ENCODE measurements around the gene HPS4. TPM values are rescaled to one million over a fixed set of nuclear protein-coding genes. Genes with fewer than 3 reads are reported as not detected.

The HPS4 gene
- total RNA-seq, 2 donors from 2014 or later: 41.7 to 57.6 TPM

DNA sequence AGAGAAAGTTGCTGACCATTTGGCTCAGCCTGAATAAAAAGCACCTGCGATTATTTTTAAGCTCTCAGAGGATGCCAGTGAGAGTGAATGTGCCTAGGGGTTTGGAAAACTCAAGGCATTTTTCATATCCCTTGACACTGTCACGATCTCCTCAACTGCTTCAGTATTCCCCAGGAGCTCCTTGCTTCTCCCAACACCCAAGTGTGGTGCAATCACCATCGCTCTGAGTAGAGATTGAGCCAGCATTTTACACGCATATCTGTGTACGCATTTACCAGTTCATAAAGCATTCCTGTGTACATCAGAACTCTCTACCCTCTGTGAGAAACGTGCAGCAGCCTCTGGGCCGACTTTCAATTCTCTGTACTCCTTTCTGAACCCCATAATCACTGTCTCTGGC is 1.4 kb upstream of the HPS4 start:
- H3K4me1 Mint-ChIP-seq: peaks cover 29% of the 10 kb centered on the region

DNA sequence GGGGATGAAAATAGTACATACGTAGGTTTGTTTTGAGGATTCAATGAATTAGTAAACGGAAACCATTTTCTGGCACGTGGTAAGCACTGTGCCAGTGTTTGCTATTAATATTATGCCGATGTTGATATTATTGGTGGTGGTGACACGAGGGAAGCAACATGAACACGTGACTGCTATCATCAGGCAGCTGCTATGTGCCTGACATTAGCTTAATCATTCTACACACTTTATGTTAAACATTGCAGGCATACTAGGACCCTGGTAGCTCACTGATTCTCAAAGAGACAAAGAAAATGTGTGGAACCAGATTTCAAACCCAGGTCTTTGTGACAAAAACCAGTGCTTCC is 750 bp upstream of the HPS4 start:
- no peak for DNase-seq
- H3K9me3 ChIP-seq (ENCODE audit: control insufficient read depth, low read length): no peaks in the 10 kb centered on the region
- peaks cover 3% of the 10 kb centered on the region for H3K4me1 ChIP-seq (ENCODE audit: control insufficient read depth, insufficient read depth, low read length)
- peaks cover 21% of the 10 kb centered on the region for H3K36me3 ChIP-seq (ENCODE audit: control insufficient read depth, insufficient read depth, low read length)
- H3K27me3 ChIP-seq (ENCODE audit: control insufficient read depth, insufficient read depth, low read length, poor library complexity, severe bottlenecking): no peaks in the 10 kb centered on the region
- Mint-ChIP-seq H3K4me3 (peak overlapping the region; percentile 88), H3K36me3 (ENCODE audit: low read depth) (peaks cover 31% of the 10 kb centered on the region), H3K27ac (peak overlapping the region; percentile 99), H3K4me1 (peaks cover 36% of the 10 kb centered on the region), H3K27me3 (ENCODE audit: insufficient read depth) (no peaks in the 10 kb centered on the region), H3K9me3 (no peaks in the 10 kb centered on the region)
- TF ChIP-seq, protein P1, sequence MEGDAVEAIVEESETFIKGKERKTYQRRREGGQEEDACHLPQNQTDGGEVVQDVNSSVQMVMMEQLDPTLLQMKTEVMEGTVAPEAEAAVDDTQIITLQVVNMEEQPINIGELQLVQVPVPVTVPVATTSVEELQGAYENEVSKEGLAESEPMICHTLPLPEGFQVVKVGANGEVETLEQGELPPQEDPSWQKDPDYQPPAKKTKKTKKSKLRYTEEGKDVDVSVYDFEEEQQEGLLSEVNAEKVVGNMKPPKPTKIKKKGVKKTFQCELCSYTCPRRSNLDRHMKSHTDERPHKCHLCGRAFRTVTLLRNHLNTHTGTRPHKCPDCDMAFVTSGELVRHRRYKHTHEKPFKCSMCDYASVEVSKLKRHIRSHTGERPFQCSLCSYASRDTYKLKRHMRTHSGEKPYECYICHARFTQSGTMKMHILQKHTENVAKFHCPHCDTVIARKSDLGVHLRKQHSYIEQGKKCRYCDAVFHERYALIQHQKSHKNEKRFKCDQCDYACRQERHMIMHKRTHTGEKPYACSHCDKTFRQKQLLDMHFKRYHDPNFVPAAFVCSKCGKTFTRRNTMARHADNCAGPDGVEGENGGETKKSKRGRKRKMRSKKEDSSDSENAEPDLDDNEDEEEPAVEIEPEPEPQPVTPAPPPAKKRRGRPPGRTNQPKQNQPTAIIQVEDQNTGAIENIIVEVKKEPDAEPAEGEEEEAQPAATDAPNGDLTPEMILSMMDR (conservative IDR thresholded peaks at IDR 0.05): no peak
- H3K9ac ChIP-seq (ENCODE audit: extremely low read depth, low read length, poor library complexity, severe bottlenecking): peak overlapping the region; percentile 91
- H3K4me3 ChIP-seq (ENCODE audit: low read length): peak overlapping the region; percentile 100
- peak overlapping the region; percentile 75 for H3K27ac ChIP-seq (ENCODE audit: low read depth, low read length)
- WGBS, 2 experiments (ENCODE audit: insufficient coverage in 1 of 2, insufficient read length in 1 of 2): 16 to 27% methylated on average over 3 to 6 of the region's 6 CpGs

More for the DNA sequence above, 1.4 kb upstream of the HPS4 start:
- no peaks in the 10 kb centered on the region for H3K27me3 ChIP-seq (ENCODE audit: control insufficient read depth, insufficient read depth, low read length, poor library complexity, severe bottlenecking)
- Mint-ChIP-seq H3K27ac (peak overlapping the region; percentile 65), H3K36me3 (ENCODE audit: low read depth) (peaks cover 31% of the 10 kb centered on the region), H3K27me3 (ENCODE audit: insufficient read depth) (no peaks in the 10 kb centered on the region), H3K9me3 (no peaks in the 10 kb centered on the region), H3K4me3 (peak overlapping the region; percentile 88)
- peaks cover 3% of the 10 kb centered on the region for H3K4me1 ChIP-seq (ENCODE audit: control insufficient read depth, insufficient read depth, low read length)
- H3K9ac ChIP-seq (ENCODE audit: extremely low read depth, low read length, poor library complexity, severe bottlenecking): peak overlapping the region; percentile 91
- no peaks in the 10 kb centered on the region for H3K9me3 ChIP-seq (ENCODE audit: control insufficient read depth, low read length)
- H3K27ac ChIP-seq (ENCODE audit: low read depth, low read length): no peak overlapping the region
- H3K36me3 ChIP-seq (ENCODE audit: control insufficient read depth, insufficient read depth, low read length): peaks cover 27% of the 10 kb centered on the region
- peak overlapping the region; percentile 100 for H3K4me3 ChIP-seq (ENCODE audit: low read length)
- DNase-seq: no peak
- WGBS, 2 experiments (ENCODE audit: insufficient coverage in 1 of 2, insufficient read length in 1 of 2): 86 to 92% methylated on average over 7 of the region's 7 CpGs
- TF ChIP-seq, protein P1 (conservative IDR thresholded peaks at IDR 0.05): no peak

DNA sequence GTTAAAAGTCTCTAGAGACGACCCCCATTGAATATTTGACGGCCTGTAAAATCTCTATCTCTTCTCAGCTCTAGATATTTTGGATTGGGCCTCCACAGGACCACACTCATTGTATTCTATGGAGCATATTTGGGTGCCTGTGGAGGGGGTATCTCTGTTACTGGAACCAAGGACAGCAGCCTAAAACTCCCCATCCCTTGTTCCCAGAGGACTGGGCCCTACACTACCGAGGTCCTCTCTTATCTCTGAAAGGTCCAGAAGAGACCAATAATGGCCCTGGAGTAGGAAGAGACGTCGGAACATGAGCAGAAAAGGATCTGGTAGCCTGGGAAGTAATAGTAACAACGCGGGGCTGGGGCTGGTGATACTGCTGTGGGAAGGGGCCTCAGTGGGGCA is 542 bp downstream of the HPS4 start:
- peaks cover 24% of the 10 kb centered on the region for H3K36me3 Mint-ChIP-seq (ENCODE audit: low read depth)
- peak overlapping the region; percentile 100 for H3K4me3 ChIP-seq (ENCODE audit: low read length)
- H3K4me3 Mint-ChIP-seq: peak overlapping the region; percentile 88
- peaks cover 17% of the 10 kb centered on the region for H3K36me3 ChIP-seq (ENCODE audit: control insufficient read depth, insufficient read depth, low read length)
- DNase-seq: no peak
- no peaks in the 10 kb centered on the region for H3K27me3 Mint-ChIP-seq (ENCODE audit: insufficient read depth)
- H3K4me1 Mint-ChIP-seq: peaks cover 37% of the 10 kb centered on the region
- 16 to 39% methylated on average over 4 to 7 of the region's 7 CpGs for WGBS, 2 experiments (ENCODE audit: insufficient coverage in 1 of 2, insufficient read length in 1 of 2)
- peak overlapping the region; percentile 91 for H3K9ac ChIP-seq (ENCODE audit: extremely low read depth, low read length, poor library complexity, severe bottlenecking)
- peaks cover 3% of the 10 kb centered on the region for H3K4me1 ChIP-seq (ENCODE audit: control insufficient read depth, insufficient read depth, low read length)
- H3K27ac Mint-ChIP-seq: peak overlapping the region; percentile 99
- TF ChIP-seq, protein P1 (conservative IDR thresholded peaks at IDR 0.05): no peak
- peak overlapping the region; percentile 75 for H3K27ac ChIP-seq (ENCODE audit: low read depth, low read length)
- H3K9me3 ChIP-seq (ENCODE audit: control insufficient read depth, low read length): no peaks in the 10 kb centered on the region
- no peaks in the 10 kb centered on the region for H3K27me3 ChIP-seq (ENCODE audit: control insufficient read depth, insufficient read depth, low read length, poor library complexity, severe bottlenecking)
- H3K9me3 Mint-ChIP-seq: no peaks in the 10 kb centered on the region
